Measurements from ENCODE around the gene SCO2. TPM values are rescaled to one million over a fixed set of nuclear protein-coding genes. Genes with fewer than 3 reads are reported as not detected.
A peak's percentile ranks its signal among the peaks of the same experiment; 100 is the strongest.

Gene SCO2
- total and polyA plus RNA-seq, 10 of the 15 experiments (the other 5 are each of a cell fraction or from before 2014, with no cell fraction given): 0.18 to 16.0 (median 2.4) TPM; not detected in 1

DNA sequence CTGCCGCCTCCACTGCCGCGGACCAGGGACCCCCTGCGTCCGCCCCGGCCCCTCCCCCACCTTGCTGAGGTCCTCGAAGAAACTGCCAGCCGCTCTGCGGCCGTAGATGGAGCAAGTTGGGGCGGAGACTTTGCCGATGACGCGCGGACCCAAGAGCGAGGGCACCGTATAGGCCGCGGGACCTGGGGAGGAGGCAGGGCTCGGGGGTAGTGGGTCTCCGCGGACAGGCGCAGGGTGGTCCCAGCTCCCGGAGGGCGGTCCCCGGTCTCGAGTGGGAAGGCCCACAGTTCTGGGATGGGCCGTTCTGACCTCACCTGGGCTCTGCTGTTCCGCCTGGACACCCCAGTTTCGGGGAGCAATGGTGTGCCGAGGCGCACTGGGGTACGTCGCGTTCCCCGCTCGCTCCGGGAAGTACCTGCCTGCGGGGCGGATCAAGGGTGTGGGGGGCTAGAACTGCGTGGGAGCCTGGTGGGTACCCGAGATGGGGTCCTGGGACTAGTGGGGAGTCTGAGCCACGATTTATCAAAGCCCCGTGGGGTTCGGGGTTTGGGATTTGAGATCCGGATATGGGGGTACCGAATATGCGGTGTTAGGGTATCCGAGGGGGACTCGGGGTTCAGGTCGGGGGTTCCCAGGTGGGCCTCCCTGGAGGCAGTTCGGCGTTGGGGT lies 5.6 kb upstream of the SCO2 start (continued):
- TF ChIP-seq, protein P1, sequence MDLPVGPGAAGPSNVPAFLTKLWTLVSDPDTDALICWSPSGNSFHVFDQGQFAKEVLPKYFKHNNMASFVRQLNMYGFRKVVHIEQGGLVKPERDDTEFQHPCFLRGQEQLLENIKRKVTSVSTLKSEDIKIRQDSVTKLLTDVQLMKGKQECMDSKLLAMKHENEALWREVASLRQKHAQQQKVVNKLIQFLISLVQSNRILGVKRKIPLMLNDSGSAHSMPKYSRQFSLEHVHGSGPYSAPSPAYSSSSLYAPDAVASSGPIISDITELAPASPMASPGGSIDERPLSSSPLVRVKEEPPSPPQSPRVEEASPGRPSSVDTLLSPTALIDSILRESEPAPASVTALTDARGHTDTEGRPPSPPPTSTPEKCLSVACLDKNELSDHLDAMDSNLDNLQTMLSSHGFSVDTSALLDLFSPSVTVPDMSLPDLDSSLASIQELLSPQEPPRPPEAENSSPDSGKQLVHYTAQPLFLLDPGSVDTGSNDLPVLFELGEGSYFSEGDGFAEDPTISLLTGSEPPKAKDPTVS (IDR thresholded peaks at IDR 0.05; ENCODE audit: low read depth, low read length): no peak
- TF ChIP-seq SMARCA5 (IDR thresholded peaks at IDR 0.05) (no peak; the same call in 1 of the 2 replicates), STAT3 (IDR thresholded peaks at IDR 0.05; ENCODE audit: low read depth, low read length) (no peak), TCF12 (IDR thresholded peaks at IDR 0.05; ENCODE audit: low read depth, low read length) (no peak), BHLHE40 (IDR thresholded peaks at IDR 0.05; ENCODE audit: borderline replicate concordance in 1 of 2, low read depth in 2 of 2, low read length in 1 of 2) (peak in 1 of 2 experiments; percentile 9; a peak in 1 of 4 replicates), ASH2L (IDR thresholded peaks at IDR 0.05; ENCODE audit: borderline replicate concordance, low read depth) (no peak), SIX5 (IDR thresholded peaks at IDR 0.05; ENCODE audit: low read depth, low read length, severe bottlenecking) (no peak), JUND (IDR thresholded peaks at IDR 0.05; ENCODE audit: low read depth, low read length) (no peak), SREBF2 (IDR thresholded peaks at IDR 0.05; ENCODE audit: low read length) (no peak), SRF (IDR thresholded peaks at IDR 0.05; ENCODE audit: low read depth in 2 of 2, low read length in 2 of 2) (no peak), IKZF1 (conservative IDR thresholded peaks at IDR 0.05) (no peak), TAF1 (IDR thresholded peaks at IDR 0.05; ENCODE audit: borderline replicate concordance, low read depth, low read length) (peak; percentile 57; the same call in 1 of the 2 replicates), ESRRA (IDR thresholded peaks at IDR 0.05; ENCODE audit: low read length) (peak; percentile 22; the same call in 1 of the 2 replicates), ZNF384 (IDR thresholded peaks at IDR 0.05; ENCODE audit: borderline replicate concordance, low read depth, low read length) (no peak)
- TF ChIP-seq, protein P2, sequence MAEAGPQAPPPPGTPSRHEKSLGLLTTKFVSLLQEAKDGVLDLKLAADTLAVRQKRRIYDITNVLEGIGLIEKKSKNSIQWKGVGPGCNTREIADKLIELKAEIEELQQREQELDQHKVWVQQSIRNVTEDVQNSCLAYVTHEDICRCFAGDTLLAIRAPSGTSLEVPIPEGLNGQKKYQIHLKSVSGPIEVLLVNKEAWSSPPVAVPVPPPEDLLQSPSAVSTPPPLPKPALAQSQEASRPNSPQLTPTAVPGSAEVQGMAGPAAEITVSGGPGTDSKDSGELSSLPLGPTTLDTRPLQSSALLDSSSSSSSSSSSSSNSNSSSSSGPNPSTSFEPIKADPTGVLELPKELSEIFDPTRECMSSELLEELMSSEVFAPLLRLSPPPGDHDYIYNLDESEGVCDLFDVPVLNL (IDR thresholded peaks at IDR 0.05; ENCODE audit: low read depth, low read length): 0 out of 2 replicates have a peak, but pooled peaks have one; percentile 13
- TF ChIP-seq, protein P3, sequence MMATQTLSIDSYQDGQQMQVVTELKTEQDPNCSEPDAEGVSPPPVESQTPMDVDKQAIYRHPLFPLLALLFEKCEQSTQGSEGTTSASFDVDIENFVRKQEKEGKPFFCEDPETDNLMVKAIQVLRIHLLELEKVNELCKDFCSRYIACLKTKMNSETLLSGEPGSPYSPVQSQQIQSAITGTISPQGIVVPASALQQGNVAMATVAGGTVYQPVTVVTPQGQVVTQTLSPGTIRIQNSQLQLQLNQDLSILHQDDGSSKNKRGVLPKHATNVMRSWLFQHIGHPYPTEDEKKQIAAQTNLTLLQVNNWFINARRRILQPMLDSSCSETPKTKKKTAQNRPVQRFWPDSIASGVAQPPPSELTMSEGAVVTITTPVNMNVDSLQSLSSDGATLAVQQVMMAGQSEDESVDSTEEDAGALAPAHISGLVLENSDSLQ (IDR thresholded peaks at IDR 0.05): no peak; the same call in 1 of the 2 replicates
- TF ChIP-seq, protein P4, sequence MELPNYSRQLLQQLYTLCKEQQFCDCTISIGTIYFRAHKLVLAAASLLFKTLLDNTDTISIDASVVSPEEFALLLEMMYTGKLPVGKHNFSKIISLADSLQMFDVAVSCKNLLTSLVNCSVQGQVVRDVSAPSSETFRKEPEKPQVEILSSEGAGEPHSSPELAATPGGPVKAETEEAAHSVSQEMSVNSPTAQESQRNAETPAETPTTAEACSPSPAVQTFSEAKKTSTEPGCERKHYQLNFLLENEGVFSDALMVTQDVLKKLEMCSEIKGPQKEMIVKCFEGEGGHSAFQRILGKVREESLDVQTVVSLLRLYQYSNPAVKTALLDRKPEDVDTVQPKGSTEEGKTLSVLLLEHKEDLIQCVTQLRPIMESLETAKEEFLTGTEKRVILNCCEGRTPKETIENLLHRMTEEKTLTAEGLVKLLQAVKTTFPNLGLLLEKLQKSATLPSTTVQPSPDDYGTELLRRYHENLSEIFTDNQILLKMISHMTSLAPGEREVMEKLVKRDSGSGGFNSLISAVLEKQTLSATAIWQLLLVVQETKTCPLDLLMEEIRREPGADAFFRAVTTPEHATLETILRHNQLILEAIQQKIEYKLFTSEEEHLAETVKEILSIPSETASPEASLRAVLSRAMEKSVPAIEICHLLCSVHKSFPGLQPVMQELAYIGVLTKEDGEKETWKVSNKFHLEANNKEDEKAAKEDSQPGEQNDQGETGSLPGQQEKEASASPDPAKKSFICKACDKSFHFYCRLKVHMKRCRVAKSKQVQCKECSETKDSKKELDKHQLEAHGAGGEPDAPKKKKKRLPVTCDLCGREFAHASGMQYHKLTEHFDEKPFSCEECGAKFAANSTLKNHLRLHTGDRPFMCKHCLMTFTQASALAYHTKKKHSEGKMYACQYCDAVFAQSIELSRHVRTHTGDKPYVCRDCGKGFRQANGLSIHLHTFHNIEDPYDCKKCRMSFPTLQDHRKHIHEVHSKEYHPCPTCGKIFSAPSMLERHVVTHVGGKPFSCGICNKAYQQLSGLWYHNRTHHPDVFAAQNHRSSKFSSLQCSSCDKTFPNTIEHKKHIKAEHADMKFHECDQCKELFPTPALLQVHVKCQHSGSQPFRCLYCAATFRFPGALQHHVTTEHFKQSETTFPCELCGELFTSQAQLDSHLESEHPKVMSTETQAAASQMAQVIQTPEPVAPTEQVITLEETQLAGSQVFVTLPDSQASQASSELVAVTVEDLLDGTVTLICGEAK (IDR thresholded peaks at IDR 0.05; ENCODE audit: borderline replicate concordance): no peak
- TF ChIP-seq, protein P5, sequence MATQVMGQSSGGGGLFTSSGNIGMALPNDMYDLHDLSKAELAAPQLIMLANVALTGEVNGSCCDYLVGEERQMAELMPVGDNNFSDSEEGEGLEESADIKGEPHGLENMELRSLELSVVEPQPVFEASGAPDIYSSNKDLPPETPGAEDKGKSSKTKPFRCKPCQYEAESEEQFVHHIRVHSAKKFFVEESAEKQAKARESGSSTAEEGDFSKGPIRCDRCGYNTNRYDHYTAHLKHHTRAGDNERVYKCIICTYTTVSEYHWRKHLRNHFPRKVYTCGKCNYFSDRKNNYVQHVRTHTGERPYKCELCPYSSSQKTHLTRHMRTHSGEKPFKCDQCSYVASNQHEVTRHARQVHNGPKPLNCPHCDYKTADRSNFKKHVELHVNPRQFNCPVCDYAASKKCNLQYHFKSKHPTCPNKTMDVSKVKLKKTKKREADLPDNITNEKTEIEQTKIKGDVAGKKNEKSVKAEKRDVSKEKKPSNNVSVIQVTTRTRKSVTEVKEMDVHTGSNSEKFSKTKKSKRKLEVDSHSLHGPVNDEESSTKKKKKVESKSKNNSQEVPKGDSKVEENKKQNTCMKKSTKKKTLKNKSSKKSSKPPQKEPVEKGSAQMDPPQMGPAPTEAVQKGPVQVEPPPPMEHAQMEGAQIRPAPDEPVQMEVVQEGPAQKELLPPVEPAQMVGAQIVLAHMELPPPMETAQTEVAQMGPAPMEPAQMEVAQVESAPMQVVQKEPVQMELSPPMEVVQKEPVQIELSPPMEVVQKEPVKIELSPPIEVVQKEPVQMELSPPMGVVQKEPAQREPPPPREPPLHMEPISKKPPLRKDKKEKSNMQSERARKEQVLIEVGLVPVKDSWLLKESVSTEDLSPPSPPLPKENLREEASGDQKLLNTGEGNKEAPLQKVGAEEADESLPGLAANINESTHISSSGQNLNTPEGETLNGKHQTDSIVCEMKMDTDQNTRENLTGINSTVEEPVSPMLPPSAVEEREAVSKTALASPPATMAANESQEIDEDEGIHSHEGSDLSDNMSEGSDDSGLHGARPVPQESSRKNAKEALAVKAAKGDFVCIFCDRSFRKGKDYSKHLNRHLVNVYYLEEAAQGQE (IDR thresholded peaks at IDR 0.05; ENCODE audit: low read depth, low read length): no peak

Data from GM12878 (cell line).